Thoracic aorta (tissue), 2 donors: Measurements from ENCODE around the gene SLC1A5. TPM values are rescaled to one million over a fixed set of nuclear protein-coding genes. Genes with fewer than 3 reads are reported as not detected.

ENCODE experiments used
- ATAC-seq: fragments of 150-250 bp; one replicate; pipeline ENCODE4 v1.8.0; 2017; ENCODE audit warnings: low read depth; ENCODE audit not compliant: insufficient number of reproducible peaks, low FRiP score
- DNase-seq: peaks from one replicate; pipeline ENCODE4 v3.0.0-alpha.2; 2020; ENCODE audit warnings: low spot score
- H3K27ac ChIP-seq, 2 donors: fragments of 200-600 bp; sonication (generic); 1 replicate in 1 of 2; 2 replicates in 1 of 2; pipeline ENCODE4 v1.5.1; 2016; ENCODE audit warnings: mild to moderate bottlenecking in 2 of 2, moderate library complexity in 2 of 2
- H3K27me3 ChIP-seq: fragments of 200-600 bp; sonication (generic); replicated peaks from 2 replicates; pipeline ENCODE4 v1.6.0; 2016; ENCODE audit warnings: mild to moderate bottlenecking; ENCODE audit not compliant: insufficient read depth
- H3K36me3 ChIP-seq: fragments of 200-600 bp; sonication (generic); one replicate; pipeline ENCODE4 v1.5.1; 2016
- H3K4me1 ChIP-seq, 2 donors: fragments of 200-600 bp; sonication (generic); 1 replicate in 1 of 2; 2 replicates in 1 of 2; pipeline versions ENCODE4 v1.5.1 to v1.6.0; 2016; ENCODE audit warnings: low read depth in 2 of 2, mild to moderate bottlenecking in 1 of 2; ENCODE audit not compliant: control insufficient read depth in 1 of 2
- H3K4me3 ChIP-seq: fragments of 200-600 bp; sonication (generic); 2 replicates; pipeline ENCODE4 v1.5.1; 2016; ENCODE audit warnings: mild to moderate bottlenecking
- H3K9me3 ChIP-seq: fragments of 200-600 bp; sonication (generic); 2 replicates; pipeline ENCODE4 v1.5.1; 2016
- total RNA-seq, 2 donors: library from RNA; depleted of rRNA; stranded (reverse); fragments of >200 nt; gene quantifications; one replicate each; pipeline versions ENCODE4 v1.1.0 to v1.2.3, GENCODE V29; 2016
- TF ChIP-seq, protein P1 (sequence below): fragments of 200-600 bp; sonication (generic); IDR thresholded peaks from one replicate; pipeline ENCODE4 v1.5.1; 2019; ENCODE audit warnings: antibody characterized with exemption

The SLC1A5 gene
- total RNA-seq, 2 donors from 2014 or later = 48.7 to 66.2 TPM

DNA sequence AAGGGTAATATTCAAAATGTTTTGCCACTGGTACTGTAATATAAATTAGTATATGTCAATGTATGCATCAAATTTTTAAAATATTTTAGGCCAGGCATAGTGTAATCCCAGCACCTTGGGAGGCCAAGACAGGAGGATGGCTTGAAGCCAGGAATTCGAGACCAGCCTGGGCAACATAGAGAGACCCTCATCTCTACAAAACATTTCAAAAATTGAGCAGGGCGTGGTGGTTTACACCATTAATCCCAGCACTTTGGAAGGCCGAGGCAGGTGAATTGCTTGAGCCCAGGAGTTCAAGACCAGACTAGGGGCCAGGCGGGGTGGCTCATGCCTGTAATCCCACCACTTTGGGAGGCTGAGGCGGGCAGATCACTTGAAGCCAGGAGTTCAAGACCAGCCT is 28.0 kb downstream of the SLC1A5 start:
- Histone ChIP-seq H3K27me3 (no peaks in the 10 kb centered on the region), H3K9me3 (no peaks in the 10 kb centered on the region), H3K4me1 (peaks cover 8 to 19% of the 10 kb centered on the region in 2 donors), H3K4me3 (no peak overlapping the region), H3K27ac (no peak overlapping the region), H3K36me3 (peaks cover 8% of the 10 kb centered on the region)
- ATAC-seq (no peak), DNase-seq (no peak)
- TF ChIP-seq, protein P1, sequence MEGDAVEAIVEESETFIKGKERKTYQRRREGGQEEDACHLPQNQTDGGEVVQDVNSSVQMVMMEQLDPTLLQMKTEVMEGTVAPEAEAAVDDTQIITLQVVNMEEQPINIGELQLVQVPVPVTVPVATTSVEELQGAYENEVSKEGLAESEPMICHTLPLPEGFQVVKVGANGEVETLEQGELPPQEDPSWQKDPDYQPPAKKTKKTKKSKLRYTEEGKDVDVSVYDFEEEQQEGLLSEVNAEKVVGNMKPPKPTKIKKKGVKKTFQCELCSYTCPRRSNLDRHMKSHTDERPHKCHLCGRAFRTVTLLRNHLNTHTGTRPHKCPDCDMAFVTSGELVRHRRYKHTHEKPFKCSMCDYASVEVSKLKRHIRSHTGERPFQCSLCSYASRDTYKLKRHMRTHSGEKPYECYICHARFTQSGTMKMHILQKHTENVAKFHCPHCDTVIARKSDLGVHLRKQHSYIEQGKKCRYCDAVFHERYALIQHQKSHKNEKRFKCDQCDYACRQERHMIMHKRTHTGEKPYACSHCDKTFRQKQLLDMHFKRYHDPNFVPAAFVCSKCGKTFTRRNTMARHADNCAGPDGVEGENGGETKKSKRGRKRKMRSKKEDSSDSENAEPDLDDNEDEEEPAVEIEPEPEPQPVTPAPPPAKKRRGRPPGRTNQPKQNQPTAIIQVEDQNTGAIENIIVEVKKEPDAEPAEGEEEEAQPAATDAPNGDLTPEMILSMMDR = no peak

DNA sequence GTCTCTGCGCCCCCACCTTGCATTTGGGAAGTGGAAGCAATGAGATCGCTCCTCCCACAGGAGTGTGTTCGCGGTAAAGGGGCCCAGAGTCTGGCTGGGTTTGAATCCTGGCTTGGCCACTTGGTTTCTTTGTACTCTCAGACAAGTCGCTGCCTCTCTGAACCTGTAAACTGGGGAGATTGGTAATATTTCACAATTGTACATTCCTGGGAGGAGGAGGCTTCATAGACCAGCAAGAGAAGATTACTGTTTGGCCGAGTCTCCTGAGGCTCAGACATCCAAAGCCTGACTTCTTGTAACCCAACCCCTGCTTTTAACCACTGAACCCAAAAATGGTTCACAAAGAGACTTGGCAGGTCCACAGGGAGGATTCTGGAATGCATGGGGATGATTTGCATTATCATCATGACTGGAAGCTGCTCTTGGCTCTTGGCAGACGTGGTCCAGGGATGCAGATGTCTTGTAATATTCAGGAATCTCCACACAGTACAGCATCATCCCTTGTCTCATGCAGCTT is 28.5 kb downstream of the SLC1A5 start:
- DNase-seq (no peak), ATAC-seq (no peak)
- Histone ChIP-seq H3K27me3 (no peaks in the 10 kb centered on the region), H3K4me3 (no peak overlapping the region), H3K9me3 (no peaks in the 10 kb centered on the region), H3K27ac (no peak overlapping the region), H3K4me1 (peaks cover 13 to 23% of the 10 kb centered on the region in 2 donors), H3K36me3 (peaks cover 8% of the 10 kb centered on the region)
- TF ChIP-seq, protein P1 = no peak

DNA sequence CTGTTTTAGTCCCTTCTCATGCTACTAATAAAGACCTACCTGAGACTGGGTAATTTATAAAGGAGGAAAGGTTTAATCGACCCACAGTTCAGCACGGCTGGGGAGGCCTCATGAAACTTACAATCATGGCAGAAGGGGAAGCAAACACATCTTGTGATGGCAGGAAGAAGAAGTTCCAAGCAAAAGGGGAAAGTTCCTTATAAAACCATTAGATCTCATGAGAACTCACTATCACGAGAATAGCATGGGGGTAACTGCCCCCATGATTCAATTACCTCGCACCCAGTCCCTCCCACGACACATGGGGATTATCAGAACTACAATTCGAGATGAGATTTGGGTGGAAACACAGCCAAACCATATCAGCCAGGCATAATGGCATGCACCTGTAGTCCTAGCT is 29.2 kb downstream of the SLC1A5 start:
- ATAC-seq (no peak), DNase-seq (no peak)
- Histone ChIP-seq H3K36me3 (peaks cover 8% of the 10 kb centered on the region), H3K9me3 (no peaks in the 10 kb centered on the region), H3K4me1 (peaks cover 14 to 29% of the 10 kb centered on the region in 2 donors), H3K27me3 (no peaks in the 10 kb centered on the region), H3K4me3 (no peak overlapping the region), H3K27ac (no peak overlapping the region)
- TF ChIP-seq, protein P1 = no peak

- no peak overlapping the region for H3K4me3 ChIP-seq
- no peaks in the 10 kb centered on the region for H3K27me3 ChIP-seq
- peaks cover 8% of the 10 kb centered on the region for H3K36me3 ChIP-seq
- H3K4me1 ChIP-seq = peaks cover 14 to 28% of the 10 kb centered on the region in 2 donors
- H3K9me3 ChIP-seq = no peaks in the 10 kb centered on the region
- H3K27ac ChIP-seq = no peak overlapping the region
- TF ChIP-seq, protein P1 = no peak
- no peak for ATAC-seq
- no peak for DNase-seq
These were observed 31.9 kb downstream of the SLC1A5 start for GRCh38 chr19:46756544-46756888.

DNA sequence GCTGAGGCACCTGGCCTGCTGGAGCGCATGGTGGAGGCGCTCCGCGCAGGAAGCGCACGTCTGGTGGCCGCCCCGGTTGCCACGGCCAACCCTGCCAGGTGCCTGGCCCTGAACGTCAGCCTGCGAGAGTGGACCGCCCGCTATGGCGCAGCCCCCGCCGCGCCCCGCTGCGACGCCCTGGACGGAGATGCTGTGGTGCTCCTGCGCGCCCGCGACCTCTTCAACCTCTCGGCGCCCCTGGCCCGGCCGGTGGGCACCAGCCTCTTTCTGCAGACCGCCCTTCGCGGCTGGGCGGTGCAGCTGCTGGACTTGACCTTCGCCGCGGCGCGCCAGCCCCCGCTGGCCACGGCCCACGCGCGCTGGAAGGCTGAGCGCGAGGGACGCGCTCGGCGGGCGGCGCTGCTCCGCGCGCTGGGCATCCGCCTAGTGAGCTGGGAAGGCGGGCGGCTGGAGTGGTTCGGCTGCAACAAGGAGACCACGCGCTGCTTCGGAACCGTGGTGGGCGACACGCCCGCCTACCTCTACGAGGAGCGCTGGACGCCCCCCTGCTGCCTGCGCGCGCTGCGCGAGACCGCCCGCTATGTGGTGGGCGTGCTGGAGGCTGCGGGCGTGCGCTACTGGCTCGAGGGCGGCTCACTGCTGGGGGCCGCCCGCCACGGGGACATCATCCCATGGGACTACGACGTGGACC is 32.4 kb downstream of the SLC1A5 start:
- Histone ChIP-seq H3K36me3 (peaks cover 8% of the 10 kb centered on the region), H3K9me3 (no peaks in the 10 kb centered on the region), H3K4me1 (peaks cover 10 to 23% of the 10 kb centered on the region in 2 donors), H3K27ac (peak overlapping the region in 1 of 2 donors; percentile 64), H3K27me3 (no peaks in the 10 kb centered on the region), H3K4me3 (no peak overlapping the region)
- no peak for DNase-seq
- TF ChIP-seq, protein P1 = no peak
- no peak for ATAC-seq
